ENCODE data around the gene DNAJC16. TPM values are rescaled to one million over a fixed set of nuclear protein-coding genes. Genes with fewer than 3 reads are reported as not detected.

DNAJC16 gene
- total and polyA plus RNA-seq, 9 of the 15 experiments (the other 6 are each of a cell fraction or from before 2014, with no cell fraction given): 6.9 to 16.8 (median 12.8) TPM

DNA sequence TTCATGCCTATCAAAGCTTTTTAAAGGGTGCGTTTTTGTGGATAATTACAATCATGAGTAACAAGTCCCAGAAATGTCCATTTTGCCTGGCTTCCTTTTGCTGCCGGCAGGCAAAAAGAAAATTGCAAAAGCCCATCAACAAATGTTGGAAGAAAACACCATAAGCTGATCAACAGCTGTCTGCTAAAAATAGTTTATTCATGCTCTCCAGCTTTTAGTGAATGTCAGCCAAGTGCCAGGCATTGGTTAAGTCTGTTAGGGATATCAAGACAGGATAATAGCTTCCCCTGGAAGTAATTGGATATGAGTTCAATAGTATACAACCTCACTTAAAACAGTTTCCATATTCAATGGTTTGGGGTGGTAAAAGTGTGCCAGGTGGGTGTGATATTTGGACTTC is 71.8 kb downstream of the DNAJC16 start (continued):
- TF ChIP-seq, protein P1, sequence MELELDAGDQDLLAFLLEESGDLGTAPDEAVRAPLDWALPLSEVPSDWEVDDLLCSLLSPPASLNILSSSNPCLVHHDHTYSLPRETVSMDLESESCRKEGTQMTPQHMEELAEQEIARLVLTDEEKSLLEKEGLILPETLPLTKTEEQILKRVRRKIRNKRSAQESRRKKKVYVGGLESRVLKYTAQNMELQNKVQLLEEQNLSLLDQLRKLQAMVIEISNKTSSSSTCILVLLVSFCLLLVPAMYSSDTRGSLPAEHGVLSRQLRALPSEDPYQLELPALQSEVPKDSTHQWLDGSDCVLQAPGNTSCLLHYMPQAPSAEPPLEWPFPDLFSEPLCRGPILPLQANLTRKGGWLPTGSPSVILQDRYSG (tag; conservative IDR thresholded peaks at IDR 0.05; ENCODE audit: low read depth): no peak
- TF ChIP-seq CREB1 (IDR thresholded peaks at IDR 0.05) (no peak), CREB1 (CRISPR knock-in tag; IDR thresholded peaks at IDR 0.05) (no peak), PHB2 (IDR thresholded peaks at IDR 0.05; ENCODE audit: low read depth) (no peak), ZEB2 (IDR thresholded peaks at IDR 0.05) (no peak)
- TF ChIP-seq, protein P2, sequence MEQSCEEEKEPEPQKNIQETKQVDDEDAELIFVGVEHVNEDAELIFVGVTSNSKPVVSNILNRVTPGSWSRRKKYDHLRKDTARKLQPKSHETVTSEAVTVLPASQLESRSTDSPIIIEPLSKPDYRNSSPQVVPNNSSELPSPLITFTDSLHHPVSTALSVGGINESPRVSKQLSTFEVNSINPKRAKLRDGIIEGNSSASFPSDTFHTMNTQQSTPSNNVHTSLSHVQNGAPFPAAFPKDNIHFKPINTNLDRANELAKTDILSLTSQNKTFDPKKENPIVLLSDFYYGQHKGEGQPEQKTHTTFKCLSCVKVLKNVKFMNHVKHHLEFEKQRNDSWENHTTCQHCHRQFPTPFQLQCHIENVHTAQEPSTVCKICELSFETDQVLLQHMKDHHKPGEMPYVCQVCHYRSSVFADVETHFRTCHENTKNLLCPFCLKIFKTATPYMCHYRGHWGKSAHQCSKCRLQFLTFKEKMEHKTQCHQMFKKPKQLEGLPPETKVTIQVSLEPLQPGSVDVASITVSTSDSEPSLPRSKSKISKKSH (CRISPR knock-in tag; IDR thresholded peaks at IDR 0.05): no peak

DNA sequence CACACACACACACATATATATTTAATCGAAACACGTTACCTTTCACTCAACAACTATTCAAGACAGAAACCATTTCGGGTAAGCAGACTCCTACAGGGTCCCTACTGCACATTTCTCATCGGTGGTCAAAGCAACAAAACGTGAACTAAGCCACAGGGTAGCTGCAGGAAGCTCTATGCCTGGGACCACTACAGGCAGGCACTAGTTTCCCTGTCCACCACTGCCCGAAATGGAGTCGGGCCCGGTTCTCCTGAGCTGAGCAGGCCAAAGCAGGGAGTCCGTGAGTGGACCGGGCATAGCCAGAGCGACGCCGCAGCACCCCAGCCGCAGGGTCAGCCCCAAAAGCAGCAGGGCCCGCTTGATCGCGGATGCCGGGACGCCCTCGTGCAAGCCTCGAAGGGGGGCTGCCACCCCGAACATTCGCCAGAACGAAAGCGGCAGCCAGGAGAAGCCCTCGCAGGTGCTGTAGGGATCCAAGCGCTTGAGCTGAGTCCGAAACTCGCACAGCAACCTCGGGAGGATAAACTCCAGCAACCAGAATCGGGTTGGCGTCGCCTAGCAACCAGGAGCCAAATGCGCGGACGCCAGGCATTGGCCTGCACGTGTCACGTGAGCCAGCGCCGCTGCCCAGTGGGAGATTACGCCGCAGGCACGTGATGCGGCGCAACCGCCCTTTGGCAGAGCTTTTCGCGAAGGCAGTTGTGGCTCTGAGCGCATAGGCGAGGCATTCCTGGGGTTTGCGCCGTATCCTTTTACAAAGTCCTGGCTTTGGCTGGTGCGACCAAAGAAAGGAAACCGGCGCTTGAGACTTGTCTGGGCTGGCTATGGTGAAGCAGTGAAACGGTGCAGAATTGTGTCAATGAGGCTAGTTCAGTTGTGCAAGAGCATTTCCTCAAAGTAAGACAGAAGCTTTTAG is 76.7 kb downstream of the DNAJC16 start:
- ATAC-seq (peak; percentile 88), FAIRE-seq (peak; percentile 80), DNase-seq (ENCODE audit: extremely low read depth in 1 of 4, low spot score in 3 of 4) (peak; percentile 81 to 88 (median 84))
- H3K4me3 ChIP-seq: peak overlapping the region; percentile 32
- no peaks in the 10 kb centered on the region for H3K27me3 ChIP-seq (ENCODE audit: control insufficient read depth in 2 of 2, insufficient read depth in 2 of 2, low read length in 2 of 2)
- H4K20me1 ChIP-seq (replicated peaks; ENCODE audit: control insufficient read depth, insufficient read depth, low read length): no peaks in the 10 kb centered on the region
- H3K4me1 ChIP-seq (replicated peaks in 1 of 2; ENCODE audit: control insufficient read depth in 2 of 2, insufficient read depth in 2 of 2, low read length in 2 of 2): peaks cover 0 to 20% of the 10 kb centered on the region in 2 experiments; a peak in 3 of 5 replicates
- peak overlapping the region; percentile 83 for H2AFZ ChIP-seq (ENCODE audit: low read depth, low read length)
- no peaks in the 10 kb centered on the region for H3K79me2 ChIP-seq (ENCODE audit: control insufficient read depth, insufficient read depth, low read length)
- ChIA-PET CTCF (ENCODE audit: low intra/inter-chr PET ratio) (no interaction called here), POLR2A (interaction anchor here (0.6 to 1.6 kb wide), 5 partner anchors 9 to 450 kb away, joined by 3 to 5 read pairs (median 3); no protein-coding TSS in a partner anchor)
- in situ Hi-C loops (cut with MboI) (no loop called here), intact Hi-C loops (cut with micrococcal nuclease) (no loop called here)
- H3K9me3 ChIP-seq (replicated peaks; ENCODE audit: control insufficient read depth, insufficient read depth, low read depth, low read length): no peaks in the 10 kb centered on the region
- no peaks in the 10 kb centered on the region for H3K9me1 ChIP-seq (ENCODE audit: control insufficient read depth, insufficient read depth, low read length)
- BruUV-seq (replicated peaks): no TSS peak
- WGBS (ENCODE audit: insufficient coverage, low coverage, missing lambda C conversion rate): 50% methylated on average over 49 of the region's 56 CpGs
- H3K4me2 ChIP-seq (ENCODE audit: insufficient read depth, low read length): peak overlapping the region; percentile 76
- H3K9ac ChIP-seq (ENCODE audit: insufficient read depth in 1 of 2, low read depth in 2 of 2, low read length in 2 of 2): peak overlapping the region; percentile 7 to 87; a peak in 2 of 4 replicates
- H3K36me3 ChIP-seq (ENCODE audit: control insufficient read depth, insufficient read depth, low read length): no peaks in the 10 kb centered on the region
- no peak overlapping the region; the same call in 2 of the 3 replicates for H3K27ac ChIP-seq (ENCODE audit: extremely low read depth, low read depth, low read length)
- TF ChIP-seq, protein P3, sequence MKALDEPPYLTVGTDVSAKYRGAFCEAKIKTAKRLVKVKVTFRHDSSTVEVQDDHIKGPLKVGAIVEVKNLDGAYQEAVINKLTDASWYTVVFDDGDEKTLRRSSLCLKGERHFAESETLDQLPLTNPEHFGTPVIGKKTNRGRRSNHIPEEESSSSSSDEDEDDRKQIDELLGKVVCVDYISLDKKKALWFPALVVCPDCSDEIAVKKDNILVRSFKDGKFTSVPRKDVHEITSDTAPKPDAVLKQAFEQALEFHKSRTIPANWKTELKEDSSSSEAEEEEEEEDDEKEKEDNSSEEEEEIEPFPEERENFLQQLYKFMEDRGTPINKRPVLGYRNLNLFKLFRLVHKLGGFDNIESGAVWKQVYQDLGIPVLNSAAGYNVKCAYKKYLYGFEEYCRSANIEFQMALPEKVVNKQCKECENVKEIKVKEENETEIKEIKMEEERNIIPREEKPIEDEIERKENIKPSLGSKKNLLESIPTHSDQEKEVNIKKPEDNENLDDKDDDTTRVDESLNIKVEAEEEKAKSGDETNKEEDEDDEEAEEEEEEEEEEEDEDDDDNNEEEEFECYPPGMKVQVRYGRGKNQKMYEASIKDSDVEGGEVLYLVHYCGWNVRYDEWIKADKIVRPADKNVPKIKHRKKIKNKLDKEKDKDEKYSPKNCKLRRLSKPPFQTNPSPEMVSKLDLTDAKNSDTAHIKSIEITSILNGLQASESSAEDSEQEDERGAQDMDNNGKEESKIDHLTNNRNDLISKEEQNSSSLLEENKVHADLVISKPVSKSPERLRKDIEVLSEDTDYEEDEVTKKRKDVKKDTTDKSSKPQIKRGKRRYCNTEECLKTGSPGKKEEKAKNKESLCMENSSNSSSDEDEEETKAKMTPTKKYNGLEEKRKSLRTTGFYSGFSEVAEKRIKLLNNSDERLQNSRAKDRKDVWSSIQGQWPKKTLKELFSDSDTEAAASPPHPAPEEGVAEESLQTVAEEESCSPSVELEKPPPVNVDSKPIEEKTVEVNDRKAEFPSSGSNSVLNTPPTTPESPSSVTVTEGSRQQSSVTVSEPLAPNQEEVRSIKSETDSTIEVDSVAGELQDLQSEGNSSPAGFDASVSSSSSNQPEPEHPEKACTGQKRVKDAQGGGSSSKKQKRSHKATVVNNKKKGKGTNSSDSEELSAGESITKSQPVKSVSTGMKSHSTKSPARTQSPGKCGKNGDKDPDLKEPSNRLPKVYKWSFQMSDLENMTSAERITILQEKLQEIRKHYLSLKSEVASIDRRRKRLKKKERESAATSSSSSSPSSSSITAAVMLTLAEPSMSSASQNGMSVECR (CRISPR knock-in tag; IDR thresholded peaks at IDR 0.05): peak; percentile 58; the same call in 1 of the 2 replicates
- TF ChIP-seq NFYB (IDR thresholded peaks at IDR 0.05; ENCODE audit: extremely low read depth, insufficient read length) (peak; percentile 87), RBM25 (IDR thresholded peaks at IDR 0.05; ENCODE audit: low read depth, low read length, severe bottlenecking) (peak; percentile 41), THRAP3 (IDR thresholded peaks at IDR 0.05; ENCODE audit: borderline replicate concordance) (no peak), CBX1 (IDR thresholded peaks at IDR 0.05; ENCODE audit: low read depth) (peak; percentile 48; the same call in 1 of the 2 replicates), CBFA2T2 (conservative IDR thresholded peaks at IDR 0.05) (peak; percentile 84), TEAD1 (CRISPR knock-in tag; IDR thresholded peaks at IDR 0.05) (peak in 1 of 2 experiments; percentile 75; a peak in 1 of 4 replicates)

All from K562 (cell line).